WTC11 (cell line): ENCODE results near the gene UGT1A8. TPM values are rescaled to one million over a fixed set of nuclear protein-coding genes. Genes with fewer than 3 reads are reported as not detected.

Experiments used
- ATAC-seq: fragments of 200-7000 bp; cut with Tn5 transposase; 2 replicates; pipeline ENCODE4 v1.10.0; 2021; ENCODE audit warnings: mild to moderate bottlenecking, moderate library complexity
- CTCF ChIA-PET: fragments of 300-600 bp; sonication (Branson Sonifier 250); formaldehyde crosslinking; loops from one replicate; lab custom pipeline; 2021; ENCODE audit warnings: antibody characterized with exemption; lab: Charles Lee
- POLR2A ChIA-PET: fragments of 350-600 bp; sonication (Branson Sonifier 250); formaldehyde crosslinking; loops from one replicate; lab custom pipeline; 2021; ENCODE audit warnings: antibody characterized with exemption; lab: Charles Lee
- DNase-seq: peaks from one replicate; pipeline ENCODE4 v3.0.0; 2021; ENCODE audit warnings: low spot score
- H3K27ac Mint-ChIP-seq: 2 replicates; pipeline ENCODE4 v1.8.0; 2021; ENCODE audit warnings: mixed read lengths
- H3K27me3 Mint-ChIP-seq: 2 replicates; pipeline ENCODE4 v1.8.0; 2021; ENCODE audit warnings: low read depth, mild to moderate bottlenecking, moderate library complexity, mixed read lengths
- H3K36me3 Mint-ChIP-seq: 2 replicates; pipeline ENCODE4 v1.8.0; 2021; ENCODE audit warnings: mixed read lengths
- H3K4me1 Mint-ChIP-seq: 2 replicates; pipeline ENCODE4 v1.8.0; 2022; ENCODE audit warnings: mixed read lengths
- H3K4me3 Mint-ChIP-seq: 2 replicates; pipeline ENCODE4 v1.8.0; 2021; ENCODE audit warnings: mild to moderate bottlenecking, moderate library complexity, mixed read lengths
- H3K9me3 Mint-ChIP-seq: 2 replicates; pipeline ENCODE4 v1.8.0; 2021; ENCODE audit warnings: mixed read lengths
- ATF3 ChIP-seq: sonication (generic); formaldehyde crosslinking; conservative IDR thresholded peaks from 2 replicates; pipeline ENCODE4 v1.8.1; 2022; ENCODE audit warnings: mild to moderate bottlenecking, missing genetic modification reagents
- CREB1 ChIP-seq: sonication (generic); formaldehyde crosslinking; IDR thresholded peaks from 2 replicates; pipeline ENCODE4 v1.8.0; 2023; ENCODE audit warnings: mild to moderate bottlenecking, missing genetic modification reagents
- CTCF ChIP-seq: fragments of 200-600 bp; IDR thresholded peaks from 2 replicates; pipeline ENCODE4 v1.8.0; 2022; ENCODE audit warnings: antibody characterized with exemption
- E2F1 ChIP-seq: sonication (generic); formaldehyde crosslinking; IDR thresholded peaks from 2 replicates; pipeline ENCODE4 v1.8.0; 2022; ENCODE audit warnings: mild to moderate bottlenecking, missing genetic modification reagents
- EMX1 ChIP-seq: fragments of 250-450 bp; sonication (Bioruptor Pico); IDR thresholded peaks from 2 replicates; pipeline ENCODE4 v1.8.0; 2021; ENCODE audit warnings: mild to moderate bottlenecking
- FOXK1 ChIP-seq: sonication (generic); formaldehyde crosslinking; IDR thresholded peaks from 2 replicates; pipeline ENCODE4 v1.8.0; 2022; ENCODE audit warnings: mild to moderate bottlenecking, moderate library complexity, missing genetic modification reagents
- GABPB1 ChIP-seq: sonication (generic); formaldehyde crosslinking; IDR thresholded peaks from 2 replicates; pipeline ENCODE4 v1.8.1; 2023; ENCODE audit warnings: mild to moderate bottlenecking, missing genetic modification reagents
- GRHL2 ChIP-seq: fragments of 250-450 bp; sonication (Bioruptor Pico); IDR thresholded peaks from 2 replicates; pipeline ENCODE4 v1.8.0; 2022; ENCODE audit warnings: mild to moderate bottlenecking, moderate library complexity; ENCODE audit not compliant: insufficient replicate concordance, severe bottlenecking
- NR1H2 ChIP-seq: sonication (generic); formaldehyde crosslinking; IDR thresholded peaks from 2 replicates; pipeline ENCODE4 v1.9.0; 2021; ENCODE audit warnings: mild to moderate bottlenecking, moderate library complexity, missing genetic modification reagents
- OVOL2 ChIP-seq: fragments of 250-450 bp; sonication (Bioruptor Pico); IDR thresholded peaks from 2 replicates; pipeline ENCODE4 v1.9.0; 2021; ENCODE audit warnings: mild to moderate bottlenecking, borderline replicate concordance
- PRRX2 ChIP-seq: fragments of 250-450 bp; sonication (Bioruptor Pico); IDR thresholded peaks from 2 replicates; pipeline ENCODE4 v1.8.0; 2021; ENCODE audit warnings: mild to moderate bottlenecking
- RELA ChIP-seq: sonication (generic); formaldehyde crosslinking; IDR thresholded peaks from 2 replicates; pipeline ENCODE4 v1.8.1; 2022; ENCODE audit warnings: missing genetic modification reagents, mild to moderate bottlenecking, borderline replicate concordance
- TP53 ChIP-seq: sonication (generic); formaldehyde crosslinking; IDR thresholded peaks from 2 replicates; pipeline ENCODE4 v1.8.1; 2023; ENCODE audit warnings: mild to moderate bottlenecking, missing genetic modification reagents
- USF1 ChIP-seq: sonication (generic); formaldehyde crosslinking; IDR thresholded peaks from 2 replicates; pipeline ENCODE4 v1.8.0; 2022; ENCODE audit warnings: mild to moderate bottlenecking, missing genetic modification reagents
- USF2 ChIP-seq: sonication (generic); formaldehyde crosslinking; IDR thresholded peaks from 2 replicates; pipeline ENCODE4 v1.8.1; 2023; ENCODE audit warnings: mild to moderate bottlenecking, missing genetic modification reagents, moderate library complexity
- ZBTB21 ChIP-seq: sonication (generic); formaldehyde crosslinking; IDR thresholded peaks from 2 replicates; pipeline ENCODE4 v1.8.1; 2023; ENCODE audit warnings: mild to moderate bottlenecking, missing genetic modification reagents, borderline replicate concordance
- ZBTB43 ChIP-seq: sonication (generic); formaldehyde crosslinking; IDR thresholded peaks from 2 replicates; pipeline ENCODE4 v1.8.1; 2023; ENCODE audit warnings: mild to moderate bottlenecking, missing genetic modification reagents
- ZNF121 ChIP-seq: sonication (generic); formaldehyde crosslinking; IDR thresholded peaks from 2 replicates; pipeline ENCODE4 v1.8.0; 2023; ENCODE audit warnings: missing genetic modification reagents
- ZNF138 ChIP-seq: sonication (generic); formaldehyde crosslinking; conservative IDR thresholded peaks from 2 replicates; pipeline ENCODE4 v1.8.1; 2022; ENCODE audit warnings: mild to moderate bottlenecking, moderate library complexity, missing genetic modification reagents
- ZNF396 ChIP-seq: fragments of 250-450 bp; sonication (Bioruptor Pico); IDR thresholded peaks from 2 replicates; pipeline ENCODE4 v1.8.0; 2021; ENCODE audit warnings: mild to moderate bottlenecking, moderate library complexity, borderline replicate concordance
- ZNF423 ChIP-seq: fragments of 250-450 bp; sonication (Bioruptor Pico); IDR thresholded peaks from 2 replicates; pipeline ENCODE4 v2.1.2; 2022; ENCODE audit warnings: mild to moderate bottlenecking, moderate library complexity
- ZNF425 ChIP-seq: fragments of 250-450 bp; sonication (Bioruptor Pico); conservative IDR thresholded peaks from 2 replicates; pipeline ENCODE4 v1.9.0; 2021; ENCODE audit warnings: mild to moderate bottlenecking
- total RNA-seq: library from RNA; stranded (reverse); gene quantifications from 3 replicates; pipeline ENCODE4 v1.2.3, GENCODE V29; 2021

The UGT1A8 gene
- total RNA-seq, 1 experiment from 2014 or later, result 0.13 TPM

GRCh38 chr2:233801357-233802131 lies 184.1 kb downstream of the UGT1A8 start:
- POLR2A ChIA-PET, result no interaction called here
- Mint-ChIP-seq H3K36me3 (no peaks in the 10 kb centered on the region), H3K27me3 (no peaks in the 10 kb centered on the region; the same call in 1 of the 2 replicates)
- ATAC-seq, result no peak
- no peak for TF ChIP-seq GRHL2 (CRISPR knock-in tag)
- no peak for TF ChIP-seq CTCF
- no peak for TF ChIP-seq ZNF423 (CRISPR knock-in tag)
- TF ChIP-seq ZNF121 (CRISPR knock-in tag), result no peak
- TF ChIP-seq, all 79 proteins: peak for 0
- Mint-ChIP-seq H3K4me1 (no peaks in the 10 kb centered on the region), H3K4me3 (no peak overlapping the region), H3K27ac (no peak overlapping the region), H3K9me3 (peaks cover 13% of the 10 kb centered on the region)
- DNase-seq, result no peak
- CTCF ChIA-PET, result interaction anchor here (0.6 kb wide), 1 partner anchor 496 kb away, joined by 3 read pairs; no protein-coding TSS in a partner anchor

GRCh38 chr2:233802132-233802815 lies 184.8 kb downstream of the UGT1A8 start:
- CTCF ChIA-PET, result interaction anchor here (0.6 kb wide), 1 partner anchor 495 kb away, joined by 3 read pairs; no protein-coding TSS in a partner anchor
- H3K36me3 Mint-ChIP-seq, result no peaks in the 10 kb centered on the region
- no peaks in the 10 kb centered on the region for H3K4me1 Mint-ChIP-seq
- peaks cover 13% of the 10 kb centered on the region for H3K9me3 Mint-ChIP-seq
- H3K27ac Mint-ChIP-seq, result no peak overlapping the region
- no peaks in the 10 kb centered on the region; the same call in 1 of the 2 replicates for H3K27me3 Mint-ChIP-seq
- no peak for ATAC-seq
- POLR2A ChIA-PET, result no interaction called here
- DNase-seq, result no peak
- H3K4me3 Mint-ChIP-seq, result no peak overlapping the region
- no peak for TF ChIP-seq ZBTB43 (CRISPR knock-in tag)
- TF ChIP-seq CREB1 (CRISPR knock-in tag), result no peak

GRCh38 chr2:233803292-233803911 lies 186.0 kb downstream of the UGT1A8 start:
- no peak for ATAC-seq
- Mint-ChIP-seq H3K4me1 (no peaks in the 10 kb centered on the region), H3K4me3 (no peak overlapping the region), H3K27ac (no peak overlapping the region), H3K27me3 (no peaks in the 10 kb centered on the region; the same call in 1 of the 2 replicates), H3K9me3 (peaks cover 13% of the 10 kb centered on the region), H3K36me3 (no peaks in the 10 kb centered on the region)
- ChIA-PET POLR2A (interaction anchor here (0.7 kb wide), 1 partner anchor 230 kb away, joined by 3 read pairs; no protein-coding TSS in a partner anchor), CTCF (no interaction called here)
- no peak for DNase-seq
- no peak for TF ChIP-seq ATF3
- TF ChIP-seq TP53 (CRISPR knock-in tag), result no peak
- no peak for TF ChIP-seq USF1 (CRISPR knock-in tag)
- no peak for TF ChIP-seq E2F1
- no peak for TF ChIP-seq GABPB1 (CRISPR knock-in tag)
- TF ChIP-seq NR1H2 (CRISPR knock-in tag), result no peak
- no peak for TF ChIP-seq PRRX2 (CRISPR knock-in tag)
- no peak for TF ChIP-seq ZNF425 (CRISPR knock-in tag)
- TF ChIP-seq OVOL2 (CRISPR knock-in tag), result no peak
- no peak for TF ChIP-seq EMX1 (CRISPR knock-in tag)
- no peak for TF ChIP-seq FOXK1 (CRISPR knock-in tag)
- no peak for TF ChIP-seq ZNF396 (CRISPR knock-in tag)
- no peak for TF ChIP-seq ZBTB21 (CRISPR knock-in tag)
- TF ChIP-seq USF2 (CRISPR knock-in tag), result no peak
- no peak for TF ChIP-seq ZNF138
- TF ChIP-seq RELA (CRISPR knock-in tag), result no peak
